ENCODE measurements around the gene CUL1. TPM values are rescaled to one million over a fixed set of nuclear protein-coding genes. Genes with fewer than 3 reads are reported as not detected.

Gene CUL1
- total RNA-seq, 1 experiment from 2014 or later, result 43.6 TPM

GRCh38 chr7:148828965-148829364 lies 130.3 kb downstream of the CUL1 start:
- Histone ChIP-seq H3K27ac (ENCODE audit: low read length) (no peak overlapping the region), H3K9ac (ENCODE audit: low read length) (no peak overlapping the region), H3K4me2 (ENCODE audit: low read length) (no peak overlapping the region), H4K20me1 (ENCODE audit: low read length) (no peaks in the 10 kb centered on the region), H3K36me3 (ENCODE audit: low read depth, low read length) (peaks cover 44% of the 10 kb centered on the region), H3F3A (ENCODE audit: low read length, unreplicated experiment) (no peaks in the 10 kb centered on the region), H3K9me3 (ENCODE audit: low read length) (no peaks in the 10 kb centered on the region), H3K27me3 (ENCODE audit: low read length) (no peaks in the 10 kb centered on the region), H2AFZ (ENCODE audit: low read length) (no peak overlapping the region), H3K79me2 (ENCODE audit: low read length) (peaks cover 6% of the 10 kb centered on the region), H3K4me3 (ENCODE audit: low read length) (no peak overlapping the region), H3K4me1 (ENCODE audit: insufficient read depth, low read length) (no peaks in the 10 kb centered on the region), H3K9me2 (replicated peaks; ENCODE audit: low read length) (no peaks in the 10 kb centered on the region)
- DNase-seq, result no peak
- TF ChIP-seq CTCF (conservative IDR thresholded peaks at IDR 0.05; ENCODE audit: low read depth, low read length) (no peak), EZH2phosphoT487 (IDR thresholded peaks at IDR 0.05; ENCODE audit: borderline replicate concordance, low read length) (no peak)
- BruUV-seq (replicated peaks), result no TSS peak
- intact Hi-C loops (cut with micrococcal nuclease), result no loop called here
- POLR2A ChIA-PET (ENCODE audit: unreplicated experiment), result no interaction called here
- CTCF ChIA-PET, result no interaction called here
- ATAC-seq, result no peak

GRCh38 chr7:148830897-148831692 lies 132.4 kb downstream of the CUL1 start:
- no peaks in the 10 kb centered on the region for H3F3A ChIP-seq (ENCODE audit: low read length, unreplicated experiment)
- CTCF ChIA-PET, result no interaction called here
- ATAC-seq (no peak), DNase-seq (no peak)
- peaks cover 26% of the 10 kb centered on the region for H3K79me2 ChIP-seq (ENCODE audit: low read length)
- no peak overlapping the region for H3K4me3 ChIP-seq (ENCODE audit: low read length)
- peaks cover 42% of the 10 kb centered on the region for H3K36me3 ChIP-seq (ENCODE audit: low read depth, low read length)
- H3K4me1 ChIP-seq (ENCODE audit: insufficient read depth, low read length), result no peaks in the 10 kb centered on the region
- no peaks in the 10 kb centered on the region for H4K20me1 ChIP-seq (ENCODE audit: low read length)
- TF ChIP-seq EZH2 (IDR thresholded peaks at IDR 0.05; ENCODE audit: low read length, unreplicated experiment) (no peak), CTCF (conservative IDR thresholded peaks at IDR 0.05; ENCODE audit: low read depth, low read length) (no peak)
- H3K27ac ChIP-seq (ENCODE audit: low read length), result no peak overlapping the region
- H3K27me3 ChIP-seq (ENCODE audit: low read length), result no peaks in the 10 kb centered on the region
- H3K9me2 ChIP-seq (replicated peaks; ENCODE audit: low read length), result no peaks in the 10 kb centered on the region
- intact Hi-C loops (cut with micrococcal nuclease), result no loop called here
- no peak overlapping the region for H3K4me2 ChIP-seq (ENCODE audit: low read length)
- no peaks in the 10 kb centered on the region for H3K9me3 ChIP-seq (ENCODE audit: low read length)
- no peak overlapping the region for H2AFZ ChIP-seq (ENCODE audit: low read length)
- BruUV-seq (replicated peaks), result no TSS peak
- no peak overlapping the region for H3K9ac ChIP-seq (ENCODE audit: low read length)
- POLR2A ChIA-PET (ENCODE audit: unreplicated experiment), result no interaction called here

DNA sequence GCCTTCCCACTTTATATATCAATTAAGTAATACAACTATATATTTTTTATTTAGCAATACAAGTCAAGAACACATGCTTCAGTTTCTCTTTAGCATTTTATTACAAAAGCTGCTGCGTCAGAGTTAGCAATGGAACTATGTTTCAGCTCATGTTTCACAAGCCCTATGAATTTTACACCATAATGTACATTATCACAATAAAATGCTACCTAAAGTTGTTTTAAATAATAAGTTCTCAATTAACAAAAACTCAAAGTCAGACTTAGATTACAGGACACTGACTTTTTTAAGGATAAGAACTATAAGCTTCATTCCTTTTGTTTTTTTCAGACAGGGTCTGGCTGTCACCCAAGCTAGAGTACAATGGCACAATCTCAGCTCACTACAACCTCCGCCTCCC lies 133.1 kb downstream of the CUL1 start:
- BruUV-seq (replicated peaks), result no TSS peak

More for the DNA sequence above, 133.1 kb downstream of the CUL1 start:
- ChIA-PET POLR2A (ENCODE audit: unreplicated experiment) (no interaction called here), CTCF (no interaction called here)
- DNase-seq (no peak), ATAC-seq (no peak)
- no peak overlapping the region for H2AFZ ChIP-seq (ENCODE audit: low read length)
- no peak for TF ChIP-seq EZH2phosphoT487 (IDR thresholded peaks at IDR 0.05; ENCODE audit: borderline replicate concordance, low read length)
- TF ChIP-seq CTCF (conservative IDR thresholded peaks at IDR 0.05; ENCODE audit: low read depth, low read length), result no peak
- TF ChIP-seq EZH2 (IDR thresholded peaks at IDR 0.05; ENCODE audit: low read length, unreplicated experiment), result no peak
- no peaks in the 10 kb centered on the region for H3K9me3 ChIP-seq (ENCODE audit: low read length)
- H3K36me3 ChIP-seq (ENCODE audit: low read depth, low read length), result peaks cover 43% of the 10 kb centered on the region
- no peaks in the 10 kb centered on the region for H3K9me2 ChIP-seq (replicated peaks; ENCODE audit: low read length)
- H3K4me2 ChIP-seq (ENCODE audit: low read length), result no peak overlapping the region
- no peak overlapping the region for H3K9ac ChIP-seq (ENCODE audit: low read length)
- H3K4me3 ChIP-seq (ENCODE audit: low read length), result no peak overlapping the region
- H3F3A ChIP-seq (ENCODE audit: low read length, unreplicated experiment), result no peaks in the 10 kb centered on the region
- H4K20me1 ChIP-seq (ENCODE audit: low read length), result no peaks in the 10 kb centered on the region
- no peaks in the 10 kb centered on the region for H3K27me3 ChIP-seq (ENCODE audit: low read length)
- no peak overlapping the region for H3K27ac ChIP-seq (ENCODE audit: low read length)
- H3K4me1 ChIP-seq (ENCODE audit: insufficient read depth, low read length), result no peaks in the 10 kb centered on the region
- H3K79me2 ChIP-seq (ENCODE audit: low read length), result peaks cover 33% of the 10 kb centered on the region
- intact Hi-C loops (cut with micrococcal nuclease), result no loop called here

All from PC-3 (cell line).